HepG2 (cell line): ENCODE data around the gene WWP2. TPM values are rescaled to one million over a fixed set of nuclear protein-coding genes. Genes with fewer than 3 reads are reported as not detected.
A peak's percentile ranks its signal among the peaks of the same experiment; 100 is the strongest.

Experiments used
- ATF7-NPFF ChIP-seq: sonication (generic); formaldehyde crosslinking; IDR thresholded peaks from 2 replicates; pipeline ENCODE4 v1.8.1; 2023; ENCODE audit warnings: mild to moderate bottlenecking, low read depth, missing genetic modification reagents, moderate library complexity
- DPF2 ChIP-seq: sonication (generic); formaldehyde crosslinking; IDR thresholded peaks from 2 replicates; pipeline ENCODE4 v1.4.0; 2020; ENCODE audit warnings: mild to moderate bottlenecking, low read depth, missing genetic modification reagents, borderline replicate concordance
- FOXM1 ChIP-seq: sonication (generic); formaldehyde crosslinking; IDR thresholded peaks from 2 replicates; pipeline ENCODE4 v1.5.0; 2020; ENCODE audit warnings: missing genetic modification reagents
- HDAC2 ChIP-seq: sonication (generic); formaldehyde crosslinking; IDR thresholded peaks from 2 replicates; pipeline ENCODE4 v1.4.0; 2020; ENCODE audit warnings: missing genetic modification reagents
- KLF13 ChIP-seq: sonication (generic); formaldehyde crosslinking; IDR thresholded peaks from 2 replicates; pipeline ENCODE4 v1.4.0; 2020; ENCODE audit warnings: mild to moderate bottlenecking, missing genetic modification reagents
- MED1 ChIP-seq: sonication (generic); formaldehyde crosslinking; IDR thresholded peaks from 2 replicates; pipeline ENCODE4 v1.4.0; 2020; ENCODE audit warnings: missing genetic modification reagents
- PAXIP1 ChIP-seq: sonication (generic); formaldehyde crosslinking; conservative IDR thresholded peaks from 2 replicates; pipeline ENCODE4 v1.4.0; 2020; ENCODE audit warnings: mild to moderate bottlenecking, missing genetic modification reagents, moderate library complexity
- PHB2 ChIP-seq: fragments of 450-650 bp; IDR thresholded peaks from 2 replicates; pipeline ENCODE4 v1.6.1; 2018; ENCODE audit not compliant: partially characterized antibody
- PTBP1 ChIP-seq: fragments of 200-400 bp; formaldehyde crosslinking; IDR thresholded peaks from 2 replicates; pipeline ENCODE4 v1.6.1; 2018; ENCODE audit warnings: low read length, low read depth; ENCODE audit not compliant: poor library complexity, severe bottlenecking
- SIN3A ChIP-seq: IDR thresholded peaks from 2 replicates; pipeline ENCODE4 v1.6.1; 2011; ENCODE audit warnings: low read depth, mild to moderate bottlenecking, control low read depth, low read length, borderline replicate concordance
- SRSF1 ChIP-seq: fragments of 200-400 bp; formaldehyde crosslinking; optimal IDR thresholded peaks from 2 replicates; pipeline ENCODE3; 2017; ENCODE audit warnings: mild to moderate bottlenecking, low read depth, low read length, moderate library complexity
- USF2 ChIP-seq, 2 experiments: sonication (generic) in 1 of 2; formaldehyde crosslinking in 1 of 2; IDR thresholded peaks; 2 replicates each; pipeline versions ENCODE4 v1.5.1 to v1.6.1; 2011 to 2020; ENCODE audit warnings: borderline replicate concordance in 1 of 2, low read depth in 1 of 2, low read length in 1 of 2, mild to moderate bottlenecking in 1 of 2, missing genetic modification reagents in 1 of 2, moderate library complexity in 1 of 2
- XBP1 ChIP-seq: sonication (generic); formaldehyde crosslinking; IDR thresholded peaks from 2 replicates; pipeline ENCODE4 v1.5.0; 2020; ENCODE audit warnings: missing genetic modification reagents
- ZBTB7B ChIP-seq: sonication (generic); formaldehyde crosslinking; IDR thresholded peaks from 2 replicates; pipeline ENCODE4 v1.4.0; 2020; ENCODE audit warnings: missing genetic modification reagents
- ZNF121 ChIP-seq: sonication (generic); formaldehyde crosslinking; IDR thresholded peaks from 2 replicates; pipeline ENCODE4 v1.5.0; 2020; ENCODE audit warnings: mild to moderate bottlenecking, missing genetic modification reagents
- ZNF414 ChIP-seq: sonication (generic); formaldehyde crosslinking; IDR thresholded peaks from 2 replicates; pipeline ENCODE4 v1.5.0; 2020; ENCODE audit warnings: missing genetic modification reagents
- ZNF496 ChIP-seq: sonication (generic); formaldehyde crosslinking; IDR thresholded peaks from 2 replicates; pipeline ENCODE4 v1.8.1; 2023; ENCODE audit warnings: mild to moderate bottlenecking, moderate library complexity, missing genetic modification reagents; ENCODE audit not compliant: insufficient replicate concordance
- ZNF501 ChIP-seq: sonication (generic); formaldehyde crosslinking; IDR thresholded peaks from 2 replicates; pipeline ENCODE4 v1.5.1; 2020; ENCODE audit warnings: mild to moderate bottlenecking, moderate library complexity, missing genetic modification reagents
- ZNF552 ChIP-seq: sonication (generic); formaldehyde crosslinking; IDR thresholded peaks from 2 replicates; pipeline ENCODE4 v1.9.0; 2022; ENCODE audit warnings: missing genetic modification reagents, mild to moderate bottlenecking, borderline replicate concordance
- ZNF737 ChIP-seq: sonication (generic); formaldehyde crosslinking; IDR thresholded peaks from 2 replicates; pipeline ENCODE4 v1.5.0; 2020; ENCODE audit warnings: missing genetic modification reagents, mild to moderate bottlenecking, borderline replicate concordance
- ZXDC ChIP-seq: sonication (generic); formaldehyde crosslinking; IDR thresholded peaks from 2 replicates; pipeline ENCODE4 v1.5.0; 2020; ENCODE audit warnings: mild to moderate bottlenecking, missing genetic modification reagents
- polyA plus RNA-seq, 8 experiments: library from polyadenylated mRNA; depleted of rRNA in 3 of 8; stranded (reverse) in 7 of 8; unstranded in 1 of 8; fragments of >200 nt; fragmentation: Illumina TruSeq in 4 of 8; extraction: Trizol in 4 of 8; gene quantifications; 2 replicates each; pipeline versions ENCODE4 v1.2.1 to v1.2.3, GENCODE V29; 2011 to 2016; ENCODE audit warnings: low read depth in 4 of 8, missing spikeins in 1 of 8, mixed read lengths in 1 of 8; ENCODE audit not compliant: insufficient read depth in 1 of 8
- total RNA-seq, 5 experiments: library from RNA; depleted of rRNA; stranded (reverse); fragments of >200 nt; fragmentation: Illumina TruSeq; extraction: Trizol; gene quantifications; 2 replicates each; pipeline ENCODE4 v1.2.3, GENCODE V29; 2016; ENCODE audit warnings: low read depth in 1 of 5

The WWP2 gene
- total and polyA plus RNA-seq, 2 of the 13 experiments (the other 11 are each of a cell fraction or from before 2014, with no cell fraction given) = 11.4 to 28.2 TPM

GRCh38 chr16:69845181-69845580, 83.0 kb downstream of the WWP2 start (continued):
- TF ChIP-seq ZXDC (CRISPR knock-in tag) (no peak), PAXIP1 (peak; percentile 77), MED1 (CRISPR knock-in tag) (peak; percentile 85), HDAC2 (CRISPR knock-in tag) (peak; percentile 58; the same call in 1 of the 2 replicates), ZNF501 (peak; percentile 61; the same call in 1 of the 2 replicates), ZNF414 (CRISPR knock-in tag) (no peak), KLF13 (CRISPR knock-in tag) (no peak), USF2 (IDR thresholded peaks at IDR 0.05; ENCODE audit: low read depth, low read length) (no peak), USF2 (CRISPR knock-in tag; IDR thresholded peaks at IDR 0.05; ENCODE audit: borderline replicate concordance) (no peak), PHB2 (no peak), XBP1 (no peak), ZNF121 (CRISPR knock-in tag) (no peak), ZNF496 (CRISPR knock-in tag) (no peak), FOXM1 (CRISPR knock-in tag) (no peak), SRSF1 (no peak), ZBTB7B (CRISPR knock-in tag) (peak; percentile 69), ATF7-NPFF (CRISPR knock-in tag) (no peak), PTBP1 (no peak), ZNF737 (no peak), ZNF552 (CRISPR knock-in tag) (no peak), SIN3A (no peak), DPF2 (CRISPR knock-in tag) (peak; percentile 86)
